Neuronal stem cell (in vitro differentiated cells): ENCODE measurements around the gene PI3.
A peak's percentile ranks its signal among the peaks of the same experiment; 100 is the strongest.

Source experiments
- DNase-seq: peaks from one replicate; pipeline ENCODE4 v3.0.0-alpha.2; 2013; ENCODE audit warnings: low spot score
- H2AFZ ChIP-seq: one replicate; pipeline ENCODE4 v1.6.1; 2013; ENCODE audit warnings: mild to moderate bottlenecking, low read length, inconsistent platforms
- H2AK5ac ChIP-seq: 2 replicates; pipeline ENCODE4 v1.6.1; 2013; ENCODE audit warnings: low read depth, mild to moderate bottlenecking, inconsistent platforms, low read length, moderate library complexity, mixed read lengths
- H2BK120ac ChIP-seq: 2 replicates; pipeline ENCODE4 v1.6.1; 2013; ENCODE audit warnings: low read depth, mild to moderate bottlenecking, inconsistent platforms, low read length, moderate library complexity, mixed read lengths
- H2BK12ac ChIP-seq: one replicate; pipeline ENCODE4 v1.6.1; 2013; ENCODE audit warnings: low read length, inconsistent platforms
- H2BK15ac ChIP-seq: 2 replicates; pipeline ENCODE4 v1.6.1; 2013; ENCODE audit warnings: mild to moderate bottlenecking, low read length, inconsistent platforms, mixed read lengths
- H2BK5ac ChIP-seq: one replicate; pipeline ENCODE4 v1.6.1; 2013; ENCODE audit warnings: inconsistent platforms, mild to moderate bottlenecking, low read length, moderate library complexity
- H3K14ac ChIP-seq: one replicate; pipeline ENCODE4 v1.6.1; 2013; ENCODE audit warnings: low read length, inconsistent platforms
- H3K18ac ChIP-seq: 2 replicates; pipeline ENCODE4 v1.6.1; 2013; ENCODE audit warnings: low read length, inconsistent platforms
- H3K23ac ChIP-seq: 2 replicates; pipeline ENCODE4 v1.6.1; 2013; ENCODE audit warnings: low read depth, mild to moderate bottlenecking, mixed read lengths, low read length, inconsistent platforms; ENCODE audit not compliant: poor library complexity
- H3K27ac ChIP-seq: replicated peaks from 3 replicates; pipeline ENCODE4 v1.5.1; 2013; ENCODE audit warnings: low read length, inconsistent platforms
- H3K27me3 ChIP-seq, 3 experiments: 2 replicates each; pipeline ENCODE4 v1.6.1; 2013; ENCODE audit warnings: low read length in 3 of 3, mild to moderate bottlenecking in 2 of 3, inconsistent platforms in 1 of 3, low read depth in 1 of 3, mixed read lengths in 1 of 3, moderate library complexity in 1 of 3; ENCODE audit not compliant: control insufficient read depth in 3 of 3, insufficient read depth in 3 of 3
- H3K36me3 ChIP-seq, 2 donors: replicated peaks in 1 of 2; 2 replicates each; pipeline ENCODE4 v1.6.1; 2013; ENCODE audit warnings: low read length in 2 of 2; ENCODE audit not compliant: control insufficient read depth in 2 of 2, insufficient read depth in 2 of 2
- H3K4ac ChIP-seq: 2 replicates; pipeline ENCODE4 v1.6.1; 2013; ENCODE audit warnings: inconsistent platforms, mild to moderate bottlenecking, low read length, moderate library complexity
- H3K4me1 ChIP-seq, 2 donors: 1 replicate in 1 of 2; 2 replicates in 1 of 2; pipeline ENCODE4 v1.6.1; 2013; ENCODE audit warnings: low read length in 2 of 2, low read depth in 1 of 2; ENCODE audit not compliant: control insufficient read depth in 2 of 2, insufficient read depth in 1 of 2
- H3K4me2 ChIP-seq: one replicate; pipeline ENCODE4 v1.6.1; 2013; ENCODE audit warnings: mild to moderate bottlenecking, low read length, inconsistent platforms; ENCODE audit not compliant: insufficient read depth, poor library complexity, severe bottlenecking
- H3K4me3 ChIP-seq, 2 donors: 2 replicates each; pipeline ENCODE4 v1.5.1; 2013; ENCODE audit warnings: low read length in 2 of 2, mild to moderate bottlenecking in 2 of 2, inconsistent platforms in 1 of 2, moderate library complexity in 1 of 2
- H3K79me1 ChIP-seq: one replicate; pipeline ENCODE4 v1.6.1; 2013; ENCODE audit warnings: low read depth, mild to moderate bottlenecking, inconsistent platforms, low read length, moderate library complexity
- H3K9ac ChIP-seq: one replicate; pipeline ENCODE4 v1.6.1; 2013; ENCODE audit warnings: mild to moderate bottlenecking, low read depth, low read length, inconsistent platforms; ENCODE audit not compliant: poor library complexity
- H3K9me3 ChIP-seq, 2 donors: replicated peaks in 1 of 2; 2 replicates each; pipeline versions ENCODE3 to v1.6.1; 2013; ENCODE audit warnings: low read length in 2 of 2, mild to moderate bottlenecking in 2 of 2, inconsistent platforms in 1 of 2, low read depth in 1 of 2, mixed read lengths in 1 of 2, moderate library complexity in 1 of 2; ENCODE audit not compliant: control insufficient read depth in 2 of 2, insufficient read depth in 1 of 2
- H4K8ac ChIP-seq: one replicate; pipeline ENCODE4 v1.6.1; 2013; ENCODE audit warnings: low read depth, mild to moderate bottlenecking, inconsistent platforms, low read length, moderate library complexity
- H4K91ac ChIP-seq: one replicate; pipeline ENCODE4 v1.6.1; 2013; ENCODE audit warnings: low read length, low read depth, mild to moderate bottlenecking, inconsistent platforms; ENCODE audit not compliant: poor library complexity
- WGBS, 2 donors: extraction: QIAGEN DNeasy Blood & Tissue Kit; methylation state at CpG; one replicate each; pipeline ENCODE4 v1.1.7; 2013; ENCODE audit warnings: missing lambda C conversion rate in 2 of 2, mixed read lengths in 1 of 2; ENCODE audit not compliant: insufficient read length in 2 of 2, insufficient replicate concordance in 1 of 2; ENCODE audit errors: extremely low coverage in 2 of 2; 5-methylcytosine and 5-hydroxymethylcytosine counted together

The PI3 gene

DNA sequence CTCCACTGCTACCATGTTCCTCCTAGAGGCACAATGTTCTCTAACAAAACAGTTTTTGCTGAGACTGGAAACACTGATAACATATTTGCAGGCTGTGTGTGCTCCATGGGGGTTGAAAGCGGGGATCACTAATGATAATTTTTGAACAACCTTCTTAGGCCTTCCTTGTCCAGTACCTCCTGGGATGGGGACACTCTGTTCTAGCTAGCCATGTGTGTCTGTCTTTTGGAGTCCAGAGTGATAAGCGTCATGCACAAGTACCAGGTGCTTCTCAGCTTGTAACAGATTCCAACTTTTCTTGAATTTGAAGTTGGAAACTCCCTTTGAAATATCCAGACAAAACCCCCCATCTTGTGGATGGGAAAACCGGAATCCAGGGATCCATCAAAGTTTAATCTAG is 15.2 kb downstream of the PI3 start:
- Histone ChIP-seq H3K4me3 (no peak overlapping the region), H2BK5ac (no peak overlapping the region), H2AFZ (no peak overlapping the region), H4K8ac (no peak overlapping the region), H3K23ac (no peak overlapping the region), H2BK15ac (no peak overlapping the region), H3K9me3 (no peaks in the 10 kb centered on the region), H3K27me3 (peaks cover 0 to 2% (median 0%) of the 10 kb centered on the region in 3 experiments), H3K27ac (no peak overlapping the region), H3K4me2 (no peak overlapping the region), H3K36me3 (no peaks in the 10 kb centered on the region), H3K14ac (no peak overlapping the region), H3K4ac (no peak overlapping the region), H2AK5ac (no peak overlapping the region), H2BK120ac (no peak overlapping the region), H4K91ac (no peak overlapping the region), H3K18ac (no peak overlapping the region), H2BK12ac (no peak overlapping the region), H3K9ac (no peak overlapping the region), H3K4me1 (no peaks in the 10 kb centered on the region), H3K79me1 (no peaks in the 10 kb centered on the region)
- no CpG with 5 or more reads among the region's 3 CpGs for whole genome bisulfite sequencing, 2 donors
- no peak for DNase-seq

GRCh38 chr20:45191926-45192325 is 17.2 kb downstream of the PI3 start:
- Histone ChIP-seq H3K36me3 (no peaks in the 10 kb centered on the region), H2AFZ (no peak overlapping the region), H2AK5ac (no peak overlapping the region), H3K79me1 (no peaks in the 10 kb centered on the region), H2BK12ac (no peak overlapping the region), H3K27me3 (no peaks in the 10 kb centered on the region), H4K91ac (no peak overlapping the region), H2BK5ac (no peak overlapping the region), H4K8ac (no peak overlapping the region), H3K9me3 (no peaks in the 10 kb centered on the region), H3K18ac (no peak overlapping the region), H3K4me2 (no peak overlapping the region), H2BK120ac (peak overlapping the region; percentile 33), H3K4ac (no peak overlapping the region), H3K4me1 (no peaks in the 10 kb centered on the region), H2BK15ac (no peak overlapping the region), H3K4me3 (no peak overlapping the region), H3K9ac (no peak overlapping the region), H3K14ac (no peak overlapping the region), H3K23ac (no peak overlapping the region), H3K27ac (no peak overlapping the region)
- whole genome bisulfite sequencing, 2 donors, result no CpG with 5 or more reads among the region's 3 CpGs
- DNase-seq, result no peak

- WGBS, 2 donors, result no CpG with 5 or more reads among the region's 2 CpGs
- Histone ChIP-seq H3K4me3 (no peak overlapping the region), H3K27me3 (no peaks in the 10 kb centered on the region), H3K36me3 (no peaks in the 10 kb centered on the region), H3K79me1 (no peaks in the 10 kb centered on the region), H3K18ac (no peak overlapping the region), H2BK5ac (no peak overlapping the region), H2BK12ac (no peak overlapping the region), H3K14ac (no peak overlapping the region), H3K27ac (no peak overlapping the region), H3K9ac (no peak overlapping the region), H3K9me3 (no peaks in the 10 kb centered on the region), H3K4me1 (no peaks in the 10 kb centered on the region), H2BK120ac (no peak overlapping the region), H2AFZ (no peak overlapping the region), H4K8ac (no peak overlapping the region), H3K4me2 (no peak overlapping the region), H3K4ac (no peak overlapping the region), H4K91ac (no peak overlapping the region), H2BK15ac (no peak overlapping the region), H2AK5ac (no peak overlapping the region), H3K23ac (no peak overlapping the region)
- no peak for DNase-seq
Measured at GRCh38 chr20:45193331-45193730, 18.6 kb downstream of the PI3 start.

DNA sequence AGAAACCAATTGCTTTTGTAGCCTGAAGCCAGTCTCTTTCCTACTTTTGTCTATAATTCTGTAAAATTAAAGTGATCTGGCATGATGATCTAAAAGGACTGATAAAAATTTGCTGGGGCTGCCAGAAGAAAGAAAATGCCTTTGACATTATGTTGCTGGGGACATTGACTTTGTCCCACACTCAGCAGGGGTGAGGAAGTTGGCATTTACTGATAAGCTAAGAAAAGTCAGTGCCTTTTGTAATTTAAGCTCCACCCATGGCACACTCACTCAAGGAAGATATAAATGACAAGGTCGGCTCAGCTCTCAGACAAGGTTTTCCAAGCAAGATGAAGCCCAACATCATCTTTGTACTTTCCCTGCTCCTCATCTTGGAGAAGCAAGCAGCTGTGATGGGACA is 32.0 kb downstream of the PI3 start, which contains the start of gene SEMG1:
Gene SEMG1 (plus strand): TSS at position 309 of the 400 bp plus-strand sequence. CDS start 21 bp downstream, at position 330.
- Histone ChIP-seq H3K18ac (no peak within 1 kb of the TSS), H3K36me3 (no peaks in the 10 kb centered on the region), H2BK15ac (no peak within 1 kb of the TSS), H3K79me1 (no peaks in the 10 kb centered on the region), H3K9me3 (no peaks in the 10 kb centered on the region), H4K8ac (no peak within 1 kb of the TSS), H3K4ac (no peak within 1 kb of the TSS), H3K27me3 (peaks cover 0 to 3% (median 0%) of the 10 kb centered on the region in 3 experiments), H2BK12ac (no peak within 1 kb of the TSS), H3K23ac (no peak within 1 kb of the TSS), H3K14ac (no peak within 1 kb of the TSS), H2AFZ (no peak within 1 kb of the TSS), H2AK5ac (no peak within 1 kb of the TSS), H3K4me3 (no peak within 1 kb of the TSS), H2BK120ac (no peak within 1 kb of the TSS), H2BK5ac (no peak within 1 kb of the TSS), H3K4me1 (peaks cover 0 to 4% of the 10 kb centered on the region in 2 donors), H3K27ac (no peak within 1 kb of the TSS), H3K9ac (no peak within 1 kb of the TSS), H3K4me2 (no peak within 1 kb of the TSS), H4K91ac (no peak within 1 kb of the TSS)
- no CpG with 5 or more reads among the region's 1 CpG for WGBS, 2 donors
- no peak for DNase-seq
